ENCODE measurements around the gene ROR2.

DNA sequence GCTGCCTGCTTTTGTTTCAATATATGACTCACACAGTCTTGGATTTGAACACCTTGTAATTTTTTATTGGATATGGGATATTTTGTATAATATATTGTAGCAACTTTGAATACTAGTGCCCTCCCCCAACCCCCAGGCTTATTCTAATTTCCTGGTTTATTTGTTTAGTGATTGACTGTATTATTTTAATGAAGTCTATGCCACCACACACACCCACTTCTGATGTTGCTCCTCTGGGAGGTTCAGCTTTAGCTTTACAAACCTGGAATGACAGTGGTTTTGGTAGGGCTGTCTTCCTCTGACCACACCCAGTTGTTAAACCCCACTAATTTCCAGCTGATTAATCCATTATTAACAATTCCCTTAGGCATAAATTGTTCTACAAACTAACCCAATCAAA lies 320.3 kb downstream of the ROR2 start:
- TF ChIP-seq CTCF (IDR thresholded peaks at IDR 0.05) (no peak), POLR2A (IDR thresholded peaks at IDR 0.05) (no peak)
